ENCODE measurements around the gene TMEM208.

DNA sequence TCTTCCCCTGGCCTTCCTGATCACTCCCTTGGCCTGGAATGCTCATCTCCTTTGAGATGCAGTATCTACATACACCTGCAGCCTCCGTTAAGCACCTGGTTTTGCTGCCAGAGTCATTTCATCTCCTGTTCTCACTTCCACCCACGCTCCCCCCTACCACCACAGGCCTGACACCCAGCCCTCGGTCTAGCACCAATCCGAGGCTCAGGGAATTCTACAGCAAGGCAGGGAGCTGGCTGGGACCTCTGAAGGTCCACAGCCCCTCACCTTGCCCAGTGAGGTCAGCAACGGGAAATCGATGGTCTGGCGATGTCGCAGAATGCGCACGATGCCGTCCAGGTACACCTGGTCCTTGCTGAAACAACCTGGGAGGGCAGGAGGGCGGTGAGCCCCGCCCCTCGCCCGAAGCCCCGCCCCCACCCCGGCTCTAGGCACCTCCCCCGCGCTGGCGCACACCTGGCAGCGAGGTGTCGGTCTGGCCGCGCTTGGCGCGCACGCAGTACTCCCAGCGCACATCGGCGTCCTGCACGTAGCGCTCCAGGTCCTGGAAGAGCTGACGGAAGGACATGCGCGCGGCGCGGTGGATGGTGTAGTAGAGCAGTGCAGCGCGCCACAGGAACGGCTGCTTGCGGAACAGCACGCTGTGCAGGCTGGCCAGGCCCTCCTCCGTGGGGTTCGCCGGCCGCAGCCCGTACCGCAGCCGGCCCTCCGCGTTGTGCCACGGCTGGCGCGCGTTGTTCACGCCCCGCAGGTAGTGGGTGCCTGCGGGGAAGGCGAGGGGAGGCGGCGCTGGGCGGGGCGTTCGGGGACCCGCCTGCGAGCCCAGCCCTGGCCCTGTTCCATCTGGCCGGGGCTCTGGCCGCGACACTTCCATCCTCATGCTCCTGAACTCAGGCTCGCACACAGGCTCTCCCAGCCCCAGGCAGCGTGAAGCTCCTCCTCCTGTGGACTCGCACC lies 48.9 kb upstream of the TMEM208 start:
- TF ChIP-seq CTCF (conservative IDR thresholded peaks at IDR 0.05) (no peak; the same call in 1 of the 2 replicates), ZFX (IDR thresholded peaks at IDR 0.05) (no peak)
